A549 (cell line): ENCODE results near the gene ATXN10.

Experiments
- CTCF ChIP-seq: fragments of >200 bp; sonication (Bioruptor Twin); formaldehyde crosslinking; IDR thresholded peaks from 3 replicates; pipeline ENCODE4 v1.5.1; 2016
- EP300 ChIP-seq, 2 experiments: fragments of >200 bp; sonication (Bioruptor Twin); formaldehyde crosslinking; IDR thresholded peaks; 2 replicates in 1 of 2; 3 replicates in 1 of 2; pipeline ENCODE4 v1.6.1; 2016 to 2017
- PHF8 ChIP-seq: fragments of 200-600 bp; sonication (generic); IDR thresholded peaks from 2 replicates; pipeline ENCODE4 v1.6.1; 2016; ENCODE audit warnings: low read depth, mild to moderate bottlenecking, antibody characterized with exemption, moderate library complexity, borderline replicate concordance
- RAD21 ChIP-seq, 2 experiments: fragments of >200 bp in 1 of 2; sonication (Bioruptor Twin) in 1 of 2; formaldehyde crosslinking in 1 of 2; IDR thresholded peaks in 1 of 2; conservative IDR thresholded peaks in 1 of 2; 2 replicates in 1 of 2; 3 replicates in 1 of 2; pipeline ENCODE4 v1.6.1; 2012 to 2018; ENCODE audit warnings: inconsistent platforms in 1 of 2
- REST ChIP-seq: fragments of 200-600 bp; sonication (generic); IDR thresholded peaks from 2 replicates; pipeline ENCODE4 v1.6.1; 2016; ENCODE audit warnings: antibody characterized with exemption, mild to moderate bottlenecking, moderate library complexity

GRCh38 chr22:45684752-45685574 lies 13.3 kb downstream of the ATXN10 start:
- TF ChIP-seq PHF8, result no peak
- TF ChIP-seq EP300 (IDR thresholded peaks at IDR 0.05), result no peak
- no peak for TF ChIP-seq CTCF
- no peak for TF ChIP-seq REST
- no peak for TF ChIP-seq RAD21 (conservative IDR thresholded peaks at IDR 0.05 in 1 of 2, IDR thresholded peaks at IDR 0.05 in 1 of 2)
